Inflammatory macrophage treated with lipopolysaccharide for 1 hour (primary cell): ENCODE data around the gene EGFR.

Experiments
- DNase-seq, 2 donors: peaks; one replicate each; pipeline ENCODE4 v3.0.0-alpha.2; 2020 to 2022

EGFR gene

GRCh38 chr7:55085511-55086412, 66.9 kb downstream of the EGFR start:
- DNase-seq, result no peak

- DNase-seq, result no peak
Measured at GRCh38 chr7:55086413-55087201, 67.8 kb downstream of the EGFR start.

- DNase-seq, result no peak
Measured at GRCh38 chr7:55087521-55087961, 68.7 kb downstream of the EGFR start.

GRCh38 chr7:55088107-55088506, 69.3 kb downstream of the EGFR start:
- DNase-seq, result no peak

- no peak for DNase-seq
Measured at GRCh38 chr7:55088620-55089019, 69.8 kb downstream of the EGFR start.

GRCh38 chr7:55092186-55092974, 73.6 kb downstream of the EGFR start:
- no peak for DNase-seq

- DNase-seq, result no peak
Measured at GRCh38 chr7:55092975-55093373, 74.2 kb downstream of the EGFR start.

GRCh38 chr7:55093674-55094073, 74.9 kb downstream of the EGFR start:
- DNase-seq, result no peak

- DNase-seq, result no peak
Measured at GRCh38 chr7:55094092-55094690, 75.4 kb downstream of the EGFR start.

- DNase-seq, result no peak
Measured at GRCh38 chr7:55095672-55096071, 76.9 kb downstream of the EGFR start.

- DNase-seq, result no peak
Measured at GRCh38 chr7:55096323-55096722, 77.5 kb downstream of the EGFR start.

- no peak for DNase-seq
Measured at GRCh38 chr7:55097100-55097499, 78.3 kb downstream of the EGFR start.

GRCh38 chr7:55099066-55099820, 80.4 kb downstream of the EGFR start:
- no peak for DNase-seq

- no peak for DNase-seq
Measured at GRCh38 chr7:55099821-55100543, 81.2 kb downstream of the EGFR start.

- DNase-seq, result no peak
Measured at GRCh38 chr7:55100544-55101327, 81.9 kb downstream of the EGFR start.

- no peak for DNase-seq
Measured at GRCh38 chr7:55101359-55101758, 82.5 kb downstream of the EGFR start.

- DNase-seq, result no peak
Measured at GRCh38 chr7:55104123-55104522, 85.3 kb downstream of the EGFR start.

- DNase-seq, result no peak
Measured at GRCh38 chr7:55104712-55105433, 86.1 kb downstream of the EGFR start.

- no peak for DNase-seq
Measured at GRCh38 chr7:55105952-55106351, 87.1 kb downstream of the EGFR start.

- DNase-seq, result no peak
Measured at GRCh38 chr7:55107946-55108345, 89.1 kb downstream of the EGFR start.
